Mesothelial cell of epicardium (in vitro differentiated cells): Measurements from ENCODE around the gene SESTD1. TPM values are rescaled to one million over a fixed set of nuclear protein-coding genes. Genes with fewer than 3 reads are reported as not detected.
"Not testable (repeated sequence)": the region's sequence is repeated elsewhere in the genome, so short reads cannot be mapped to it uniquely, and the experiment has no call there.

ENCODE experiments used
- DNase-seq, 2 experiments: peaks; one replicate each; pipeline ENCODE4 v3.0.0; 2021; ENCODE audit warnings: low spot score in 2 of 2; ENCODE audit not compliant: unreplicated experiment in 2 of 2
- H3K27ac Mint-ChIP-seq: 2 replicates; pipeline ENCODE4 v1.8.0; 2021; ENCODE audit warnings: mixed read lengths
- H3K27me3 Mint-ChIP-seq: 2 replicates; pipeline ENCODE4 v1.8.0; 2021; ENCODE audit warnings: low read depth, mixed read lengths
- H3K36me3 Mint-ChIP-seq: 2 replicates; pipeline ENCODE4 v1.8.0; 2021; ENCODE audit warnings: mixed read lengths
- H3K4me1 Mint-ChIP-seq: 2 replicates; pipeline ENCODE4 v1.8.0; 2021; ENCODE audit warnings: mixed read lengths
- H3K4me3 Mint-ChIP-seq: 2 replicates; pipeline ENCODE4 v1.8.0; 2021; ENCODE audit warnings: mild to moderate bottlenecking, moderate library complexity, mixed read lengths
- H3K9me3 Mint-ChIP-seq: 2 replicates; pipeline ENCODE4 v1.8.0; 2021; ENCODE audit warnings: mixed read lengths
- total RNA-seq: library from RNA; stranded (reverse); gene quantifications from 3 replicates; pipeline ENCODE4 v1.2.1, GENCODE V29; 2021
- TF ChIP-seq, protein P1 (sequence below): fragments of 200-600 bp; sonication (generic); IDR thresholded peaks from one replicate; pipeline ENCODE4 v1.5.0; 2021; ENCODE audit warnings: antibody characterized with exemption; ENCODE audit not compliant: unreplicated experiment

SESTD1 gene
- total RNA-seq, 1 donor from 2014 or later: 56.9 TPM

DNA sequence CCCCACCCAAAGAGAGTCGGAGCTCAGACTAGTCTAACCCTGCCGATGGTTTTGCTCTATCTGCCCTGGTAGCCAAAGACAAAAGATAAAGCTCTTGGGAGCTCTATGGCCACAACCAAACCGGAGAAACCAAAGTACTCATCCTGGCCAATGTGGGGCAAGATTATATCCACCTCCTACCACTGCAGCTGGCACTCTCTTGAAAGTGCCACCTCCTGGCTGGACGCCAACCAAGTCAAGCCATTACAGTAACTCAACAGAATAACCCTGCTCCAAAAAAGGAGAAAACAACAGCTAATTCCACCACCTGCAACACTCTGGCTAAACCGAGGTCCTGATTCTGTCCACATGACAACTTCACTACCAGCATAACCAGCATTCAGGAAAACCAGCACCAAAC is 57.6 kb downstream of the SESTD1 start:
- H3K27me3 Mint-ChIP-seq: no peaks in the 10 kb centered on the region
- no peak for DNase-seq
- H3K4me3 Mint-ChIP-seq: no peak overlapping the region
- TF ChIP-seq, protein P1, sequence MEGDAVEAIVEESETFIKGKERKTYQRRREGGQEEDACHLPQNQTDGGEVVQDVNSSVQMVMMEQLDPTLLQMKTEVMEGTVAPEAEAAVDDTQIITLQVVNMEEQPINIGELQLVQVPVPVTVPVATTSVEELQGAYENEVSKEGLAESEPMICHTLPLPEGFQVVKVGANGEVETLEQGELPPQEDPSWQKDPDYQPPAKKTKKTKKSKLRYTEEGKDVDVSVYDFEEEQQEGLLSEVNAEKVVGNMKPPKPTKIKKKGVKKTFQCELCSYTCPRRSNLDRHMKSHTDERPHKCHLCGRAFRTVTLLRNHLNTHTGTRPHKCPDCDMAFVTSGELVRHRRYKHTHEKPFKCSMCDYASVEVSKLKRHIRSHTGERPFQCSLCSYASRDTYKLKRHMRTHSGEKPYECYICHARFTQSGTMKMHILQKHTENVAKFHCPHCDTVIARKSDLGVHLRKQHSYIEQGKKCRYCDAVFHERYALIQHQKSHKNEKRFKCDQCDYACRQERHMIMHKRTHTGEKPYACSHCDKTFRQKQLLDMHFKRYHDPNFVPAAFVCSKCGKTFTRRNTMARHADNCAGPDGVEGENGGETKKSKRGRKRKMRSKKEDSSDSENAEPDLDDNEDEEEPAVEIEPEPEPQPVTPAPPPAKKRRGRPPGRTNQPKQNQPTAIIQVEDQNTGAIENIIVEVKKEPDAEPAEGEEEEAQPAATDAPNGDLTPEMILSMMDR: no peak
- peaks cover 22% of the 10 kb centered on the region for H3K36me3 Mint-ChIP-seq
- H3K27ac Mint-ChIP-seq: no peak overlapping the region
- peaks cover 44% of the 10 kb centered on the region for H3K9me3 Mint-ChIP-seq
- H3K4me1 Mint-ChIP-seq: no peaks in the 10 kb centered on the region

DNA sequence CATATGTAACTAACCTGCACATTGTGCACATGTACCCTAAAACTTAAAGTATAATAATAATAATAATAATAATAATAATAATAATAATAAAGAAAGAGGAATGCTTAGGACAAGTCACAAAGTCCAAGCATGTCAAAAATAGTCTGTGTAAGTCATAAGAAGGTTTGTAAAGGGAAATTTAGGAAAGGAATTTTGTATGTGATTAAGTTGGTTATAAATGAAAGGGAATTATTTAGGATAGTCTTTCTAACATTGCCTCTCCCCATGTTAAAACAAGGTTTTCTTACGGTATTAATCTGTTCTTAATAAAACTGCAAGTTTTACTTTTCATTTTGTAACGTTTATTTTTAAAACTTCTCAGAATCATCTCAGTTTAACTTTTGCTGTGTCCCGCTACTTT is 62.8 kb downstream of the SESTD1 start:
- Mint-ChIP-seq H3K9me3 (peaks cover 20% of the 10 kb centered on the region), H3K36me3 (peaks cover 10% of the 10 kb centered on the region), H3K27me3 (no peaks in the 10 kb centered on the region), H3K4me1 (no peaks in the 10 kb centered on the region), H3K4me3 (no peak overlapping the region), H3K27ac (no peak overlapping the region)
- TF ChIP-seq, protein P1: no peak
- no peak for DNase-seq

DNA sequence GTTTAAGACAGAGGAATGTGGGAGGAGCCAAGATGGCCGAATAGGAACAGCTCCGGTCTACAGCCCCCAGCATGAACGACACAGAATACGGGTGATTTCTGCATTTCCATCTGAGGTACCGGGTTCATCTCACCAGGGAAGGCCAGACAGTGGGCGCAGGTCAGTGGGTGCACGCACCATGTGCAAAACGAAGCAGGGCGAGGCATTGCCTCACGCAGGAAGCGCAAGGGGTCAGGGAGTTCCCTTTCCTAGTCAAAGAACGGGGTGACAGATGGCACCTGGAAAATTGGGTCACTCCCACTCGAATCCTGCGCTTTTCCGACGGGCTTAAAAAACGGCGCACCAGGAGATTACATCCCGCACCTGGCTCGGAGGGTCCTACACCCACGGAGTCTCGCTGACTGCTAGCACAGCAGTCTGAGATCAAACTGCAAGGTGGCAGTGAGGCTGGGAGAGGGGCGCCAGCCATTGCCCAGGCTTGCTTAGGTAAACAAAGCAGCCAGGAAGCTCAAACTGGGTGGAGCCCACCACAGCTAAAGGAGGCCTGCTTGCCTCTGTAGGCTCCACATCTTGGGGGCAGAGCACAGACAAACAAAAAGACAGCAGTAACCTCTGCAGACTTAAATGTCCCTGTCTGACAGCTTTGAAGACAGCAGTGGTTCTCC is 68.6 kb downstream of the SESTD1 start:
- H3K27me3 Mint-ChIP-seq, H3K4me3 Mint-ChIP-seq, DNase-seq, H3K4me1 Mint-ChIP-seq, H3K27ac Mint-ChIP-seq: not testable (repeated sequence)
- peaks cover 32% of the 10 kb centered on the region for H3K9me3 Mint-ChIP-seq
- peaks cover 22% of the 10 kb centered on the region for H3K36me3 Mint-ChIP-seq

DNA sequence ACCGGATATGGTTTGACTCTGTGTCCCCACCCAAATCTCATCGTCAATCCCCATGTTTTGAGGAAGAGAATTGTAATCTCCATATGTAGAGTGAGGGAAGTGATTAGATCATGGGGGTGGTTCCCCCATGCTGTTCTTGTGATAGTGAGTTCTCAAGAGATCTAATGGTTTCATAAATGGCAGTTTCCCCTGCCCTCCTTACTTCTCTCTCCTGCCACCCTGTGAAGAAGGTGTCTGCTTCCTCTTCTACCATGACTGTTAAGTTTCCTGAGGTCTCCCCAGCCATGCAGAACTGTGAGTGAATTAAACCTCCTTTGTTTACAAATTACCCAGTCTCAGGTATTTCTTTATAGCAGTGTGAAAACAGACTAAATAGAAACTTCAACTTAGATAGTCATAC is 69.5 kb downstream of the SESTD1 start:
- H3K36me3 Mint-ChIP-seq: peaks cover 31% of the 10 kb centered on the region
- H3K27me3 Mint-ChIP-seq: no peaks in the 10 kb centered on the region
- H3K9me3 Mint-ChIP-seq: peaks cover 40% of the 10 kb centered on the region
- H3K4me1 Mint-ChIP-seq: no peaks in the 10 kb centered on the region
- no peak overlapping the region for H3K27ac Mint-ChIP-seq
- DNase-seq: no peak
- no peak overlapping the region for H3K4me3 Mint-ChIP-seq
- TF ChIP-seq, protein P1: no peak

DNA sequence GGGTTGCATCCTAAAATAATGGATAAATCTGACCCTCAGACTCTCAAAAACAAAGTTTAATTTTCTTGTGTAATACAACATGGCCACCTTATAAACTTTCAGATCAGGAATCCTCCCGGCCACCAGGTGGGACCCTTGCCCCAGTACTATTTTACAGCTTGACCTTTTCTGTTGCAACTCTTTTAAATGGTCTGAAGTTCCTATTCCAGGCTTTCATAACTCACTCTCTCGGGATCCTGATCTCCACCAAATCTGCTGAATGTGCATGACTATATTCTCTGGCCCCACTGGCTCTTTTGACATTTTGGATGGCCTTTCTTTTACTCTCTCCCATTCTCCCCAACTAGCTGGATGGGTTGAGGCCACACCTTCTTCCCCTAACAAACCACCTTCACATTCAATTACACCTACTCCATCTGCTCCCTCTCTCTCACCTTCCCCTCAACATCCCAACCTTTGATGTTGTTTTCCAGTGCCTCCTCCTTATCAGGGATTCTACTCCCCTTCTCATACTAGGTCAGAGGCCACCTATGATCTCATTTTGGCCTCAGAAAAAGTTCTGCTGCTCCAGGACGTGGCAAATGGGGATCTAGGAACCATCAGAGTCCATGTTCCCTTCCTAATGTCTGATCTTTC is 70.8 kb downstream of the SESTD1 start:
- Mint-ChIP-seq H3K4me1 (no peaks in the 10 kb centered on the region), H3K4me3 (no peak overlapping the region), H3K9me3 (peaks cover 52% of the 10 kb centered on the region), H3K27me3 (no peaks in the 10 kb centered on the region), H3K36me3 (peaks cover 43% of the 10 kb centered on the region), H3K27ac (no peak overlapping the region)
- TF ChIP-seq, protein P1: no peak
- no peak for DNase-seq

DNA sequence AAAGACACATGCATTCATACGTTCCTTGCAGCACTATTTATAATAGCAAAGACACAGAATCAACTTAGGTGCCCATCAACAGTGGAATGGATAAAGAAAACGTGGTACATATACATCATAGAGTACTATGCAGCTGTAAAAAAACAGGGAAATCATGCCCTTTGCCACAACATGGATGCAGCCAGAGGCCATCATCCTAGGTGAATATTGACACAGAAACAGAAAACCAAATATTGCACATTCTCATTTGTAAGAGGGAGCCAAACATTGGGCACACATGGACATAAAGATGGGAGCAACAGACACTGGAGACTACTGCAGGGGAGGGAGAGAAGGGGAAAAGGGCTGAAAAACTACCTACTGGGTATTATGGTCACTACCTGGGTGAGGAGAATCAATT is 73.5 kb downstream of the SESTD1 start:
- DNase-seq: no peak
- H3K4me3 Mint-ChIP-seq: no peak overlapping the region
- peaks cover 63% of the 10 kb centered on the region for H3K9me3 Mint-ChIP-seq

More for the DNA sequence above, 73.5 kb downstream of the SESTD1 start:
- H3K27ac Mint-ChIP-seq: no peak overlapping the region
- H3K36me3 Mint-ChIP-seq: peaks cover 56% of the 10 kb centered on the region
- H3K27me3 Mint-ChIP-seq: no peaks in the 10 kb centered on the region
- TF ChIP-seq, protein P1: no peak
- H3K4me1 Mint-ChIP-seq: no peaks in the 10 kb centered on the region
